Neuron (in vitro differentiated cells): Measurements from ENCODE around the gene MAD1L1.

ENCODE experiments used
- H2AFZ ChIP-seq: one replicate; pipeline ENCODE4 v1.6.1; 2013; ENCODE audit warnings: low read depth, mild to moderate bottlenecking, inconsistent platforms, low read length, moderate library complexity
- H3K27me3 ChIP-seq: one replicate; pipeline ENCODE4 v1.6.1; 2013; ENCODE audit warnings: low read length; ENCODE audit not compliant: insufficient read depth
- H3K36me3 ChIP-seq: one replicate; pipeline ENCODE4 v1.6.1; 2013; ENCODE audit warnings: low read length; ENCODE audit not compliant: insufficient read depth
- H3K4me1 ChIP-seq: one replicate; pipeline ENCODE4 v1.6.1; 2013; ENCODE audit warnings: low read length; ENCODE audit not compliant: insufficient read depth
- H3K4me3 ChIP-seq: 2 replicates; pipeline ENCODE4 v1.5.1; 2013; ENCODE audit warnings: mild to moderate bottlenecking, low read length, moderate library complexity
- H3K9me3 ChIP-seq: one replicate; pipeline ENCODE4 v1.6.1; 2013; ENCODE audit warnings: low read length

The MAD1L1 gene

GRCh38 chr7:2055956-2056355, 176.8 kb downstream of the MAD1L1 start:
- Histone ChIP-seq H3K4me1 (no peaks in the 10 kb centered on the region), H2AFZ (no peak overlapping the region), H3K4me3 (no peak overlapping the region), H3K36me3 (no peaks in the 10 kb centered on the region), H3K27me3 (no peaks in the 10 kb centered on the region), H3K9me3 (peaks cover 18% of the 10 kb centered on the region)

- Histone ChIP-seq H3K4me3 (no peak overlapping the region), H2AFZ (no peak overlapping the region), H3K4me1 (no peaks in the 10 kb centered on the region), H3K27me3 (no peaks in the 10 kb centered on the region), H3K36me3 (no peaks in the 10 kb centered on the region), H3K9me3 (peaks cover 9% of the 10 kb centered on the region)
Observed at GRCh38 chr7:2054927-2055326, 177.8 kb downstream of the MAD1L1 start.

GRCh38 chr7:2053395-2053794, 179.3 kb downstream of the MAD1L1 start:
- Histone ChIP-seq H3K27me3 (no peaks in the 10 kb centered on the region), H2AFZ (no peak overlapping the region), H3K9me3 (peaks cover 3% of the 10 kb centered on the region), H3K4me3 (no peak overlapping the region), H3K4me1 (no peaks in the 10 kb centered on the region), H3K36me3 (no peaks in the 10 kb centered on the region)

- peaks cover 3% of the 10 kb centered on the region for H3K9me3 ChIP-seq
- no peaks in the 10 kb centered on the region for H3K4me1 ChIP-seq
- H3K36me3 ChIP-seq, result no peaks in the 10 kb centered on the region
- no peak overlapping the region for H2AFZ ChIP-seq
- no peaks in the 10 kb centered on the region for H3K27me3 ChIP-seq
- H3K4me3 ChIP-seq, result no peak overlapping the region
Observed at GRCh38 chr7:2052657-2053048, 180.1 kb downstream of the MAD1L1 start.

GRCh38 chr7:2051707-2052656, 180.8 kb downstream of the MAD1L1 start:
- Histone ChIP-seq H2AFZ (no peak overlapping the region), H3K9me3 (peaks cover 3% of the 10 kb centered on the region), H3K36me3 (no peaks in the 10 kb centered on the region), H3K4me1 (no peaks in the 10 kb centered on the region), H3K4me3 (no peak overlapping the region), H3K27me3 (no peaks in the 10 kb centered on the region)

- Histone ChIP-seq H3K27me3 (no peaks in the 10 kb centered on the region), H3K4me3 (no peak overlapping the region), H3K9me3 (no peaks in the 10 kb centered on the region), H3K4me1 (no peaks in the 10 kb centered on the region), H2AFZ (no peak overlapping the region), H3K36me3 (no peaks in the 10 kb centered on the region)
Observed at GRCh38 chr7:2050511-2050866, 182.3 kb downstream of the MAD1L1 start.

GRCh38 chr7:2049782-2050510, 182.8 kb downstream of the MAD1L1 start:
- Histone ChIP-seq H3K4me3 (no peak overlapping the region), H3K4me1 (no peaks in the 10 kb centered on the region), H3K9me3 (peaks cover 3% of the 10 kb centered on the region), H3K36me3 (no peaks in the 10 kb centered on the region), H2AFZ (no peak overlapping the region), H3K27me3 (no peaks in the 10 kb centered on the region)

- Histone ChIP-seq H2AFZ (no peak overlapping the region), H3K36me3 (no peaks in the 10 kb centered on the region), H3K4me3 (no peak overlapping the region), H3K4me1 (no peaks in the 10 kb centered on the region), H3K27me3 (no peaks in the 10 kb centered on the region), H3K9me3 (peaks cover 7% of the 10 kb centered on the region)
Observed at GRCh38 chr7:2049111-2049781, 183.5 kb downstream of the MAD1L1 start.

GRCh38 chr7:2048531-2048930, 184.2 kb downstream of the MAD1L1 start:
- Histone ChIP-seq H3K36me3 (no peaks in the 10 kb centered on the region), H3K27me3 (no peaks in the 10 kb centered on the region), H3K4me3 (no peak overlapping the region), H2AFZ (no peak overlapping the region), H3K9me3 (peaks cover 12% of the 10 kb centered on the region), H3K4me1 (no peaks in the 10 kb centered on the region)

GRCh38 chr7:2048006-2048405, 184.7 kb downstream of the MAD1L1 start:
- no peaks in the 10 kb centered on the region for H3K27me3 ChIP-seq
- H3K9me3 ChIP-seq, result peaks cover 13% of the 10 kb centered on the region
- no peaks in the 10 kb centered on the region for H3K36me3 ChIP-seq
- H2AFZ ChIP-seq, result no peak overlapping the region
- no peak overlapping the region for H3K4me3 ChIP-seq
- H3K4me1 ChIP-seq, result no peaks in the 10 kb centered on the region

GRCh38 chr7:2046581-2047565, 185.9 kb downstream of the MAD1L1 start:
- Histone ChIP-seq H3K4me3 (no peak overlapping the region), H3K9me3 (peaks cover 21% of the 10 kb centered on the region), H2AFZ (no peak overlapping the region), H3K4me1 (no peaks in the 10 kb centered on the region), H3K27me3 (no peaks in the 10 kb centered on the region), H3K36me3 (no peaks in the 10 kb centered on the region)
